ENCODE measurements around the gene MARK3. TPM values are rescaled to one million over a fixed set of nuclear protein-coding genes. Genes with fewer than 3 reads are reported as not detected.

The MARK3 gene
- total and polyA plus RNA-seq, 2 of the 13 experiments (the other 11 are each of a cell fraction or from before 2014, with no cell fraction given) = 47.7 to 56.6 TPM

DNA sequence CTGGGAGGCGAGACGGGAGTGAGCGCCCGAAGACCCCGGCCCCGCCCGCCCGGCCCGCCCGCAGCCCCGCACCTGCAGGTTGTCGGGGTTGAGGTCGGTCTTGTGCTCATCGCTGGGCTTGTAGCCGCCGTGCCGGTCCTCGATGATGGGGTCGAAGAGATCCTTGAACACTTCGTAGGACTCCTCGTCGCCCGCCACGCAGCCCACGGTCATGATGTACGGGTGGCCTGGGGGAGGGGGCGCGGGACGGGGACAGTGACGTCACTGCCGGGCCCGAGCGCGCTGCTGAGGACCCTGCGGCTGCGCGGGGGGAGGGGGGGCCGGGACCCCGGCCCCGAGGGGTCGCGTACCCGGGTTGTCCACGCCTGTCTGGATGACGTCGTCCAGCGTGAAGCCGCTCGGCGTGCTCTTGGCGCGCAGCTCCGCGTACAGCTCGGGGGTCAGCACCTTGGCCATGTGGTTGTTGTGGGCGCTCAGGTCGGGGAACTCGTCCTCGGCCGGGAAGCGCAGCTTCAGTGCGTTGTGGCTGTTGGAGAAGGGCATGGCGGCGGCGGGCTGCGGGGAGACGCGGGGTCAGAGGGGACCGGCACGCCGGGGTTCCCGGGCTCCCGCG lies 136.8 kb downstream of the MARK3 start:
- in situ Hi-C loops (cut with HindIII; ENCODE audit: extremely low pct_ligation_motif_present, low pct_unique_long_range_greater_than_20kb) = no loop called here
- peaks cover 66% of the 10 kb centered on the region for H3K4me1 ChIP-seq (ENCODE audit: insufficient read depth, low read length)
- H3K9me3 ChIP-seq (ENCODE audit: low read length) = no peaks in the 10 kb centered on the region
- no peak for FAIRE-seq
- no peak for DNase-seq (ENCODE audit: low spot score)
- peak overlapping the region; percentile 85 for H3K4me2 ChIP-seq (ENCODE audit: low read depth, low read length)
- 8% methylated on average over 18 of the region's 74 CpGs for WGBS (ENCODE audit: low lambda C conversion rate)
- H3K79me2 ChIP-seq (ENCODE audit: insufficient read depth, low read length) = peaks cover 4% of the 10 kb centered on the region
- no peak for ATAC-seq
- ChIA-PET CTCF (ENCODE audit: low intra/inter-chr PET ratio, low total read pairs) (no interaction called here), POLR2A (interaction anchor here (1.1 to 1.5 kb wide), 3 partner anchors 14 to 28 kb away, joined by 4 to 9 read pairs (median 6); no protein-coding TSS in a partner anchor)
- peak overlapping the region; percentile 73 for H3K9ac ChIP-seq (ENCODE audit: insufficient read depth, low read depth, low read length)
- H3K36me3 ChIP-seq (replicated peaks in 1 of 2; ENCODE audit: control insufficient read depth in 1 of 2, insufficient read depth in 2 of 2, low read length in 2 of 2) = peaks cover 0 to 10% of the 10 kb centered on the region in 2 experiments; a peak in 3 of 5 replicates
- intact Hi-C loops (cut with micrococcal nuclease; ENCODE audit: unreplicated experiment) = no loop called here
- peak overlapping the region; percentile 39 for H3K27ac ChIP-seq (ENCODE audit: extremely low read length, insufficient read depth, low read length)
- H4K20me1 ChIP-seq (ENCODE audit: insufficient read depth, low read length) = no peaks in the 10 kb centered on the region
- H3K4me3 ChIP-seq (replicated peaks in 1 of 3; ENCODE audit: insufficient read depth in 1 of 3, low read depth in 2 of 3, low read length in 3 of 3) = peak overlapping the region; percentile 68 to 81 (median 70); a peak in 5 of 6 replicates
- TSS peak; percentile 56 for BruUV-seq (replicated peaks)
- H3K27me3 ChIP-seq (ENCODE audit: control insufficient read depth in 1 of 2, insufficient read depth in 2 of 2, low read length in 2 of 2) = no peaks in the 10 kb centered on the region
- H2AFZ ChIP-seq (ENCODE audit: low read length) = no peak overlapping the region
- TF ChIP-seq PHF8 (CRISPR knock-in tag; IDR thresholded peaks at IDR 0.05) (peak; percentile 52), RBM39 (IDR thresholded peaks at IDR 0.05; ENCODE audit: low read depth, low read length, poor library complexity, severe bottlenecking) (no peak), ZNF343 (CRISPR knock-in tag; IDR thresholded peaks at IDR 0.05) (0 out of 2 replicates have a peak, but pooled peaks have one; percentile 39), THAP9 (CRISPR knock-in tag; IDR thresholded peaks at IDR 0.05; ENCODE audit: borderline replicate concordance) (no peak), SP1 (IDR thresholded peaks at IDR 0.05) (no peak), SP1 (CRISPR knock-in tag; IDR thresholded peaks at IDR 0.05) (no peak), ZNF703 (CRISPR knock-in tag; IDR thresholded peaks at IDR 0.05; ENCODE audit: borderline replicate concordance) (no peak), CREB1 (IDR thresholded peaks at IDR 0.05) (peak; percentile 95), CREB1 (CRISPR knock-in tag; IDR thresholded peaks at IDR 0.05) (no peak), NR0B2 (CRISPR knock-in tag; IDR thresholded peaks at IDR 0.05) (0 out of 2 replicates have a peak, but pooled peaks have one; percentile 39), ZBTB7A (CRISPR knock-in tag; IDR thresholded peaks at IDR 0.05) (0 out of 2 replicates have a peak, but pooled peaks have one; percentile 17), KAT7 (CRISPR knock-in tag; IDR thresholded peaks at IDR 0.05; ENCODE audit: borderline replicate concordance) (no peak), HOXA3 (CRISPR knock-in tag; IDR thresholded peaks at IDR 0.05) (peak; percentile 49; the same call in 1 of the 2 replicates), AGO1 (IDR thresholded peaks at IDR 0.05; ENCODE audit: low read depth, low read length, poor library complexity, severe bottlenecking) (peak; percentile 11), ASH2L (IDR thresholded peaks at IDR 0.05; ENCODE audit: insufficient read length, low read depth, low read length) (peak; percentile 20), SAP130 (CRISPR knock-in tag; IDR thresholded peaks at IDR 0.05; ENCODE audit: low read depth) (0 out of 2 replicates have a peak, but pooled peaks have one; percentile 21), ZNF672 (CRISPR knock-in tag; IDR thresholded peaks at IDR 0.05) (0 out of 2 replicates have a peak, but pooled peaks have one; percentile 69), ZNF879 (CRISPR knock-in tag; IDR thresholded peaks at IDR 0.05) (no peak)
- TF ChIP-seq, protein P1, sequence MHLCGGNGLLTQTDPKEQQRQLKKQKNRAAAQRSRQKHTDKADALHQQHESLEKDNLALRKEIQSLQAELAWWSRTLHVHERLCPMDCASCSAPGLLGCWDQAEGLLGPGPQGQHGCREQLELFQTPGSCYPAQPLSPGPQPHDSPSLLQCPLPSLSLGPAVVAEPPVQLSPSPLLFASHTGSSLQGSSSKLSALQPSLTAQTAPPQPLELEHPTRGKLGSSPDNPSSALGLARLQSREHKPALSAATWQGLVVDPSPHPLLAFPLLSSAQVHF (CRISPR knock-in tag; IDR thresholded peaks at IDR 0.05) = no peak
- TF ChIP-seq, protein P2, sequence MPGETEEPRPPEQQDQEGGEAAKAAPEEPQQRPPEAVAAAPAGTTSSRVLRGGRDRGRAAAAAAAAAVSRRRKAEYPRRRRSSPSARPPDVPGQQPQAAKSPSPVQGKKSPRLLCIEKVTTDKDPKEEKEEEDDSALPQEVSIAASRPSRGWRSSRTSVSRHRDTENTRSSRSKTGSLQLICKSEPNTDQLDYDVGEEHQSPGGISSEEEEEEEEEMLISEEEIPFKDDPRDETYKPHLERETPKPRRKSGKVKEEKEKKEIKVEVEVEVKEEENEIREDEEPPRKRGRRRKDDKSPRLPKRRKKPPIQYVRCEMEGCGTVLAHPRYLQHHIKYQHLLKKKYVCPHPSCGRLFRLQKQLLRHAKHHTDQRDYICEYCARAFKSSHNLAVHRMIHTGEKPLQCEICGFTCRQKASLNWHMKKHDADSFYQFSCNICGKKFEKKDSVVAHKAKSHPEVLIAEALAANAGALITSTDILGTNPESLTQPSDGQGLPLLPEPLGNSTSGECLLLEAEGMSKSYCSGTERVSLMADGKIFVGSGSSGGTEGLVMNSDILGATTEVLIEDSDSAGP (CRISPR knock-in tag; IDR thresholded peaks at IDR 0.05; ENCODE audit: borderline replicate concordance) = no peak
